NCI-H2196 treated with DMSO at 0.1 percent for 48 hours (cell line): ENCODE results near the gene LAPTM4A.

Source experiments
- DNase-seq: peaks from one replicate; lab custom pipeline; 2025; ENCODE audit not compliant: unreplicated experiment; lab: John Stamatoyannopoulos, UW

LAPTM4A gene

DNA sequence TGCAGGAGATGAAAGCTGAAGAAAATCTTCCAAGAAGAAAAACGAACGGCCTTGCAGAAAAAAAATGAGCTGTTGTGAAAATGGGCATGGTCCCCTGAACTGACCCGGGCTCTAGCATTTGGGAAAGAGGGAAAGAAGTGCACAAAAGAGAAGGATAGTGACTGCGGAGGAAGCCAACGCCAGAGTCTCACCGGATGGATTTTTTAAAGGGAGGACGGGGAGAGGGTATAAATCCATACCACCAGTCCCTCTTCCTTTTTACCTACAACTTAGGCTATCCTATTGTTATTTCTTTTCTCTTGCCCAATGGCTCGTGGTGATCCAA, 62.1 kb downstream of the LAPTM4A start:
- DNase-seq, result no peak

GRCh38 chr2:19988600-19988999, 62.8 kb downstream of the LAPTM4A start:
- no peak for DNase-seq

DNA sequence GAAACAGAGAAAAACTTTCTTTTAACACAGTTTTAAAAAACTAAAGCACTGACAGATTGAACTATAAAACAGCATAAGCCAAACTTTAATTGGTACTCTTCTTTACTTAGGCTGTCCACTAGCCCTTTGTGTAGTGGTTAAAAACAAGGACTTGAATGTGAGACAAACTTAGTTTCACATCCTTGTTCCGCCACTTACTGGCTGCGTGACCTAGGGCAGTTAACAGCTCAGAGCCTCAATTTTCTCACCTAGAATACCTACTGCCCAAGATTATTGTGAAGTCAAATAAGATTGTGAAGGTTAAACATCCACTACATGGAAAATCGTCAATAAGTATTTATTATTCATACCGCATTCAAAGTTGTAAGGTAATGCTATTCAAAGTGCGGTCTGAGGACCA, 63.5 kb downstream of the LAPTM4A start:
- DNase-seq, result no peak
